ENCODE results near the gene FANCL.
"Not testable (repeated sequence)": the region's sequence is repeated elsewhere in the genome, so short reads cannot be mapped to it uniquely, and the experiment has no call there.

FANCL gene

GRCh38 chr2:58122040-58122439 lies 119.1 kb downstream of the FANCL start:
- H3K4me3 ChIP-seq (replicated peaks; ENCODE audit: insufficient read depth, low read length) = no peak overlapping the region
- no peak overlapping the region for H3K27ac ChIP-seq (replicated peaks)
- no peaks in the 10 kb centered on the region for H3K27me3 ChIP-seq (ENCODE audit: insufficient read depth, poor library complexity, severe bottlenecking)
- DNase-seq (ENCODE audit: low read depth in 1 of 2, low spot score in 1 of 2) = no peak
- TF ChIP-seq REST (IDR thresholded peaks at IDR 0.05; ENCODE audit: insufficient replicate concordance, low read depth) (no peak), POLR2AphosphoS5 (IDR thresholded peaks at IDR 0.05; ENCODE audit: low read depth) (no peak), SPI1 (IDR thresholded peaks at IDR 0.05; ENCODE audit: borderline replicate concordance, low read depth) (no peak), GABPA (IDR thresholded peaks at IDR 0.05; ENCODE audit: low read depth) (no peak), CTCF (IDR thresholded peaks at IDR 0.05; ENCODE audit: insufficient read depth, low read length) (no peak)

- Histone ChIP-seq H3K4me3 (replicated peaks; ENCODE audit: insufficient read depth, low read length) (no peak overlapping the region), H3K27ac (replicated peaks) (no peak overlapping the region), H3K27me3 (ENCODE audit: insufficient read depth, poor library complexity, severe bottlenecking) (no peaks in the 10 kb centered on the region)
- DNase-seq (ENCODE audit: low read depth in 1 of 2, low spot score in 1 of 2) = no peak
- no peak for TF ChIP-seq SPI1 (IDR thresholded peaks at IDR 0.05; ENCODE audit: borderline replicate concordance, low read depth)
- no peak for TF ChIP-seq CTCF (IDR thresholded peaks at IDR 0.05; ENCODE audit: insufficient read depth, low read length)
- TF ChIP-seq GABPA (IDR thresholded peaks at IDR 0.05; ENCODE audit: low read depth) = no peak
- TF ChIP-seq POLR2AphosphoS5 (IDR thresholded peaks at IDR 0.05; ENCODE audit: low read depth) = no peak
- no peak for TF ChIP-seq REST (IDR thresholded peaks at IDR 0.05; ENCODE audit: insufficient replicate concordance, low read depth)
Measured at GRCh38 chr2:58120626-58121229, 120.4 kb downstream of the FANCL start.

- not testable (repeated sequence) for H3K27ac ChIP-seq (replicated peaks); DNase-seq (ENCODE audit: low read depth in 1 of 2, low spot score in 1 of 2); H3K4me3 ChIP-seq (replicated peaks; ENCODE audit: insufficient read depth, low read length); H3K27me3 ChIP-seq (ENCODE audit: insufficient read depth, poor library complexity, severe bottlenecking)
Measured at GRCh38 chr2:58113563-58113962, 127.6 kb downstream of the FANCL start.

GRCh38 chr2:58110765-58111164 lies 130.4 kb downstream of the FANCL start:
- TF ChIP-seq CTCF (IDR thresholded peaks at IDR 0.05; ENCODE audit: insufficient read depth, low read length) (no peak), GABPA (IDR thresholded peaks at IDR 0.05; ENCODE audit: low read depth) (no peak), POLR2AphosphoS5 (IDR thresholded peaks at IDR 0.05; ENCODE audit: low read depth) (no peak), REST (IDR thresholded peaks at IDR 0.05; ENCODE audit: insufficient replicate concordance, low read depth) (no peak)
- no peak overlapping the region for H3K4me3 ChIP-seq (replicated peaks; ENCODE audit: insufficient read depth, low read length)
- H3K27me3 ChIP-seq (ENCODE audit: insufficient read depth, poor library complexity, severe bottlenecking) = no peaks in the 10 kb centered on the region
- no peak overlapping the region for H3K27ac ChIP-seq (replicated peaks)
- DNase-seq (ENCODE audit: low read depth in 1 of 2, low spot score in 1 of 2) = no peak

Measured in HL-60 (cell line).